Heart left ventricle (tissue), 13 donors: ENCODE results near the gene CCDC8.

Experiments
- POLR2A ChIP-seq, 2 donors: fragments of 450-650 bp; IDR thresholded peaks; one replicate each; pipeline ENCODE4 v1.6.1; 2017; ENCODE audit warnings: antibody characterized with exemption in 2 of 2, mild to moderate bottlenecking in 2 of 2, moderate library complexity in 2 of 2
- TF ChIP-seq, protein P1 (sequence below), 12 donors: fragments of 200-600 bp; sonication (generic) in 4 of 12; IDR thresholded peaks; one replicate each; pipeline versions ENCODE4 v1.5.0 to v1.8.0; 2018 to 2022; ENCODE audit warnings: antibody characterized with exemption in 12 of 12, mild to moderate bottlenecking in 5 of 12
- donor health status: ischemic (EF 13 %, LVEDD 7.1; RV severe dilation, severe dysfunction).
- donor health status: DM: no; HTN: yes; CAD: no.
- donor health status: DM: no; HTN: no; CAD: no.
- donor health status: ischemic (EF 25% LVEDD 6.9; RV normal size, moderate dysfunction).
- donor health status: ischemic (EF 25% LVEDD 5.7; RV mildly dilated, moderate dysfunction).
- donor health status: ischemic (EF 35%, LVEDD 5.7; RV mildly dilated, moderate dysfunction).
- donor health status: nonischemic (EF 11% LVEDD 7.7; RV severe dilation, severe dysfunction).
- donor health status: DM: yes; HTN: yes; CAD: no.
- donor health status: PGD.
- donor health status: ischemic (EF 29% LVEDD 5.4; RV normal size, mild dysfunction).
- donor health status: nonischemic (EF 23%, LVEDD 6.1; RV moderate dilation, normal function).

- TF ChIP-seq, protein P1, sequence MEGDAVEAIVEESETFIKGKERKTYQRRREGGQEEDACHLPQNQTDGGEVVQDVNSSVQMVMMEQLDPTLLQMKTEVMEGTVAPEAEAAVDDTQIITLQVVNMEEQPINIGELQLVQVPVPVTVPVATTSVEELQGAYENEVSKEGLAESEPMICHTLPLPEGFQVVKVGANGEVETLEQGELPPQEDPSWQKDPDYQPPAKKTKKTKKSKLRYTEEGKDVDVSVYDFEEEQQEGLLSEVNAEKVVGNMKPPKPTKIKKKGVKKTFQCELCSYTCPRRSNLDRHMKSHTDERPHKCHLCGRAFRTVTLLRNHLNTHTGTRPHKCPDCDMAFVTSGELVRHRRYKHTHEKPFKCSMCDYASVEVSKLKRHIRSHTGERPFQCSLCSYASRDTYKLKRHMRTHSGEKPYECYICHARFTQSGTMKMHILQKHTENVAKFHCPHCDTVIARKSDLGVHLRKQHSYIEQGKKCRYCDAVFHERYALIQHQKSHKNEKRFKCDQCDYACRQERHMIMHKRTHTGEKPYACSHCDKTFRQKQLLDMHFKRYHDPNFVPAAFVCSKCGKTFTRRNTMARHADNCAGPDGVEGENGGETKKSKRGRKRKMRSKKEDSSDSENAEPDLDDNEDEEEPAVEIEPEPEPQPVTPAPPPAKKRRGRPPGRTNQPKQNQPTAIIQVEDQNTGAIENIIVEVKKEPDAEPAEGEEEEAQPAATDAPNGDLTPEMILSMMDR (IDR thresholded peaks at IDR 0.05), result no peak
- TF ChIP-seq POLR2A (IDR thresholded peaks at IDR 0.05), result no peak
These were observed 34.5 kb upstream of the CCDC8 start for GRCh38 chr19:46447824-46448223.
